Renal cortical epithelial cell (primary cell): ENCODE measurements around the gene ST7L. TPM values are rescaled to one million over a fixed set of nuclear protein-coding genes. Genes with fewer than 3 reads are reported as not detected.

Experiments
- DNase-seq: peaks from one replicate; pipeline ENCODE4 v3.0.0-alpha.2; 2011; ENCODE audit warnings: low read depth
- total RNA-seq: library from RNA; depleted of rRNA; stranded (reverse); fragments of >200 nt; gene quantifications from 2 replicates; pipeline ENCODE4 v1.2.3, GENCODE V29; 2014

The ST7L gene
- total RNA-seq, 1 donor from 2014 or later: 14.8 TPM

DNA sequence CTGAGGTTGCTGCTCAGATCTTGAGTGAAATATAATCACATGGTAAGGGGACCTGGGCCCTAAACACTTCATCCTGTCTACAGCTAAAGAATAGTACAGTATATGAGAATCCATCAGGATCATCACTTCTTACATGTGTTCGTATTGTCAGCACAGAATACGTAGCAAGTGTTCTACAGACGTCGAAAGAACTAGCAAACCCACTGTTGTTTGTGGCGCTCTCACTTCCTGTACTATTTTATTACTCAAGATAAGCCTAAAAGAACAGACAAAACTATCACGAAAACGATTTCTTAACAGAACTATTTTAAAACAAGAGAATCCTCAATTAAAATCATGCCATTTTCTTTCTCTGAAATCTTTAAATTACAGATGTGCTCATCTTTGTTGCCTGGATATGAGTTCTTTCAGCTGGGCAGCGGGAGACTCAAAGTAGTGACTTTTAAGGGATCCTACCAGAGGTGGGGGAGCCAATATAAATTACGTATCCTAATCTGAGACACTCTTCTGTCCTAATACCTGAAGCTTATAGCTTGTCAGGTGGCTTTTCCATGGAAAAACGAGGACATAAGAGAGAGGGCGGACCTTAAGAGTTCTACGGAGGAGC lies 724 bp downstream of the ST7L start:
- DNase-seq: no peak

DNA sequence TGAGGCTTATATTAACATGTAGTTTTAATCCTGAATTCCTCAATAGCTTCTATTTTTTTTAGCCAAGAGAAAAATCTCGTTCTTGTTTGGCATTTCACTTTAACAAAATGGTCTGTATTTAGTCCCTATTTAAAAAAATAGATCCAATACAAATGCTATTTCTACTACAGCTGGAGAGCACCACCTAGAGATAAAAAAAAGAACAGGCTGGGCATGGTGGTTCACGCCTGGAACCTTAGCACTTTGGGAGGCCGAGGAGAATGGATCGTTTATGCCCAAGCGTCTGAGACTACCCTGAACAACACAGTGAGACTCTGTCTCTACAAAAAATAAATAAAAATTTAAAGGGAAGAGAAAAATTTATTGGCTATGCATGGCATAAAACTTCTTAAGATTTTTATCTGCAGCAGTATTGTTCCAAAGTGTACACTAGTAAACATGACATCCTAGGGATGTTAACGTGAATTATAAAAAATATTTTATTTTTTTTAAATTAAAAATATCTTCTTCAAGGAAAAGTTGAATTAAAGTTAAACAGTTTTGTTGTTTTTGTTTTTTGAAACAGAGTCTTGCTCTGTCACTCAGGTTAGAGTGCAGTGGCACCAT lies 4.4 kb downstream of the ST7L start:
- DNase-seq: peak; percentile 60

DNA sequence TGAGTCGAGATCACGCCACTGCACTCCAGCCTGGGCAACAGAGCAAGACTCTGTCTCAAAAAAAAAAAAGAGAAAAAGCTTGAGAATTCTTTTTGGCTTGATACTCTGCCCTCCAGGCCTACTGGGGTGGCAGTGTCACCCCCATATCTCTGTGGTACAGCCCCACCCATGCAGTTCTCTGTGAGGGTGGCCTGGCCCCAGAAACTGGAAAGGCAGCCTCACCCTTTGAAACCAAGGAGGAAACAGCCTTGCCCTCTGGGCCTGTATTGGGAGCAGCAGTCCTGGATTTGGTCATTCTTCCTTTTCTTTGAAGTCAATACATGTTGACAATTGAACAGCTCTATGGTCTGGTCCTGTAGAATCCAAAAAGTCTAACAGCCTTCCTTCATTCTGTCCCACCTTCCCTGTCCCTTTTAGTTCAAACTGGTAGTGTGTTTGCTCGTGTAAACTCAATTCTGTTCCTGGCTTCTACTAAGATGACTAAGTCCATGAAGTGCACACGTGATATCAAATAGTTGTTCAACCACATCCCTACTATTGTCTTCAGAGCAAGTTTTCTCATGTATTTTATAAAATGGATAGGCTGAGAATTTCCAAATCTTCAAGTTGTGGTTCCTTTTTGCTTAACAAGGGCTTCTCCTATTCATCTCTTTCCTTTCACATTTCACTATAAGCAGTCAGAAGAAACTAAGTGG lies 13.2 kb downstream of the ST7L start:
- DNase-seq: no peak

DNA sequence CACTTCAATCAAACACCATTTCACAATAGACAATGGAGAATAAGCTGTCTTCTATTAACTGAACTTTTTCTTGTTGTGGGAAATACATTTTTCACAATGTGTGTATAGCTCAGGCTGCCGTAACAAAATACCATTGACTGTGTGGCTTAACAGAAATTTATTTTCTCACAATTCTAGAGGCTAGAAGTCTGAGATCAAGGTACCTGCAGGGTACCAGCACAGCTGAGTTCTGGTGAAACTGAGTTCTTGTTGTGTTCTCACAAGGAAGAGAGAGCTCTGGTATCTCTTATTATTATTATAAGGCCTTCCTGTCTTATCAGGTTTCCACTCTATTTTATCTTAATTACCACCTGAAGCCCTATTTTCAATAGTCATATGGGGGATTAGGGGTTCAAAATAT lies 15.4 kb downstream of the ST7L start:
- no peak for DNase-seq

DNA sequence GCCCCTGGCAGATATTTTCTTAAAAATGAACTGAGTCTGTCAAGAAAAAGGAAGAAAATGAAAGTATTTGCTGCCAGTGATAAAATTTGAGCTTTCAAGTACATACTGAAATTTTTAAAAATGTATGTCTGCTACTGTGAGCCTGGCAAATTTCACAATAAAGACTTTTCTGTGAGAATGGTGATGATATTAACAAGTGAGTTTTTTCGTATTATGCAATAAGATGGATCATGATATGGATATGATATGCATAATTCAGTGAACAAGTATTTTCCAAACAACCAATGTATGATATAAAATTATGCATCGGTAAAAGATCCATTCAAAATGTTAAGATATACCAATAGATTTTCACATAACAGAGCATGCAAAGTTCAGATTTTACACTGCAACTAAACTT lies 15.9 kb downstream of the ST7L start:
- no peak for DNase-seq

DNA sequence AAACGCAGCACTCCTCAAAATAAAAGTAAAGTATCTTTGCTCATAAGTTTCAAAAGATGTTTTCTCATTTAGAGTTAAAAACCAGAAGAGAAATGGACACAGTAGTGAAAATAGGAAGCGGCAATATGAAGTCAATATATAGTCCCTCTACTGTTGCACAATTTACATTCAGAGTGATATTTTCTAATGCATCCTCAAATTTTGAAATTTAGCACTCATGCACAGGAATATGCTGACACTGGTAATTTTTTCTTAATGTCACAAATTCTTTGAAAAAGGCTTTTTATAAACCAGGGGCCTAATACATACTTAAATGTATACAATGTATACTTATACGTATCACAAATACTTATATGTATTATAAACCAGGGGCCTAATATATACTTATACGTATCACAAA lies 19.5 kb downstream of the ST7L start:
- no peak for DNase-seq

DNA sequence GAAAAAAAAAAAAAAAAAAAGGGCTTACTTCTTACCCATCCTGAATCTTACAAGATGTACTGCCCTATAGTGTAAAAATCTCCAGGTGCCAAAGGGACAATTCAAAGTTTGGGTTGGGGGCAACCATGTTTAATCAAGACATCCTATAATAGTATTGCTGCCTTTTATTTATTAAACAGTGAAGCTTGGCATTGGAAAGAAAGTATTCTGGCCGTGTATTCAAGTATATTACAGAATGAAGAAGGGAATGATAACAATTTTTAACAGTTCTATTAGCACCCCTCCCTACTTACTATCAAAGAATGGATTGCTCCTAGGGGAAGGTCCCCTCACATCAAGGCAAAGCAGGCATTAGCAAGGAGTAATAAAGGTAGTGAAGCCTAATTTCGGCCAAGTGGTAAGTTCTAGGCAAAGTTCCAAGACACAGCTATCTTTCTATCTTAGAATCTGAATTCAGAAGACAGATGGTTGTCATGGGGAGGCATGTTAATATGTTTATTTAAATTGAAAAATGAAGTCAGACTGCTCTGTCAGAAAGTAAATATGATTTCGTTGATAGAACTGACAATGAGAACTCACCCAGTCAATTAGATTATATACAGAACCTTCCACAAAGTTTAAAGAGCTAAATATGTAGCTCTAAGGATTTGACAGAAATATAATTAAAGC lies 24.6 kb downstream of the ST7L start:
- no peak for DNase-seq

DNA sequence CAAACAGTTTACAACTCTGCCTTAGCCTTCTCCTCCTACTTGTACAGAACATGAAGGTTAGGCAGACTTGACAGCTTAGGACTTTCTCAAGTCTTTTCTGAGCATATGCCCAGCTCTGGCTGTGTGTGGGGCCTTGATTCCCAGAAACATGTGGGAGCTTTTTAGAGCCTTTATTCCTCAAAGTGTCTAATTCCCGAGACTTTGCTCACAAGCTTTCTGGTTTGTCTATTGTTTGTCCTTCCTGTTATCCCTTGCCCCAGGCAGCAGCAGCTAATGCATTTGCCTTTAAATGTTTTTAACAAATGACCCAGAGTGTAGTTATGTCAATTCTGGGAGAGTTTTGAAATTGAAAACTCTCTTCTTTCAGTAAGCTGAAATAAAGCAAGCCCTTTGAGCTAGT lies 29.2 kb downstream of the ST7L start:
- DNase-seq: no peak

DNA sequence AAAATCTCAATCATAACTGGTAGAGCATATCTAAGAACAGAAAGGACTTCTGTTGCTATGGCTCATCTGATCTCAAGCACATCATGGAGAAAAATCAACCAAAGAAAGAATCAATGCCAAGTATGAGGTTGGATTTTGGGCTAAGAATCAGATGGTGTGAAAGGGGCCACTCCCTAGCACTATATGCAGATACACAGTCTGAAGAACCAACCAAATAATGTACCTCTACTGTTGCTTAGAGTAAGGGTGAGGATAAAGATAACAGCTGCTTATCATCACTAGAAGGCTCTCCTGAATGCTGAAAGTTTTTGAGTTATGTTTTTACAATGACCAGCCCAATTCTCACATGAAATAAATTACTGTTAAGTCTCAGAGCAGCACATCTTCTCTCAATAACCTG lies 35.6 kb downstream of the ST7L start:
- DNase-seq: no peak

DNA sequence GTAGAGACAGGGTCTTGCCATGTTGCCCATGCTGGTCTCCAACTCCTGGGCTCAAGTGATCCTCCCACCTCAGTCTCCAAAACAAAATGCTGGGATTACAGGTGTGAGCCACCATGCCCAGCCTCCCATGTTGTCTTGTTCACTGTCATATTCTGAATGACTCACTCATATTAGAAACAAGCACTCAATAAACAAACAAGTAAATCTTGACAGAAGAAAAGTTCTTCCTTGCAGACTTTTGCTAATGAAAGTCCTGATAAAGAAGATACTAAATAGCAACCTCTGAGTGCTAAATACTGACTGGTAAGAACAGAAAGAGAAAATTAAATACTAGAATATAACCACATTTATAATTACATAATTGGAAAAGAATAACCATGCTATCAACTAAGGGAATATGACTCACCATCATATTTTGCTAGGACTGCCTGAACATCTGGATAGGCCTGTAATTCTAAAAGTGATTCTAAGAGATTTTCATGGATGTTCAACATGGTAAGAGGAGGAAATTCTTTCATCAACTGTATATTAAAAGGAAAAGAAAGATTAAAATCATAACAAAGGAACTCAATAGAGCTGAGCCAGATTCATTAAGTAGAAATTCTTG lies 37.3 kb downstream of the ST7L start:
- no peak for DNase-seq

DNA sequence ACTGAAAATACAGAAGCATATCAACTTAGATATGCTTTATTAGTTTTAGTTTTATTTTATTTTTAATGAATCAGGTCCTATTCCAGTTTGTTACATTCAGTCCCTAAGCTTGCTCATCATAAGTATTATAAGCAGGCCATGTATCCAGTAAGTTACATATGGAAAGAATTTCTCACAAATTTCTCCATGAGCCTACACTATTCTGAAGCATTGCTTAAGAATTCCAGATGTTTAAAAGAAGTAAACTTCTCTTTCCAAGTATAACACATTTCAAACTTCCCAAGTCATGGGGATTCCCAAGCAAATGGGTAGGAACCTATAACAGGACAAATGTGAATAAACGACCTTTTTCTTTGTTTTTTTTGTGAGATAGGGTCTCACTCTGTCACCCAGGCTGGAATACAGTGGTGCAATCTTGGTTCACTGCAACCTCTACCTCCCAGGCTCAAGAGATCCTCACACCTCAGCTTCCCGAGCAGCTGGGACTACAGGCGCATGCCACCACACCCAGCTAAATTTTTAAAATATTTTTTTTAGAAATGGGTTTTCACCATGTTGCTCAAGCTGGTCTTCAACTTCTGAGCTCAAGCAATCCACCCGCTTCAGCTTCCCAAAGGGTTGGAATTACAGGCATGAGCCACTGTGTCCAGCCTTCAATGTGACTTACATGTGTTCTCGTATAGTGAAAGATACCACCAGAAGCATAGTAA lies 39.0 kb downstream of the ST7L start:
- no peak for DNase-seq

DNA sequence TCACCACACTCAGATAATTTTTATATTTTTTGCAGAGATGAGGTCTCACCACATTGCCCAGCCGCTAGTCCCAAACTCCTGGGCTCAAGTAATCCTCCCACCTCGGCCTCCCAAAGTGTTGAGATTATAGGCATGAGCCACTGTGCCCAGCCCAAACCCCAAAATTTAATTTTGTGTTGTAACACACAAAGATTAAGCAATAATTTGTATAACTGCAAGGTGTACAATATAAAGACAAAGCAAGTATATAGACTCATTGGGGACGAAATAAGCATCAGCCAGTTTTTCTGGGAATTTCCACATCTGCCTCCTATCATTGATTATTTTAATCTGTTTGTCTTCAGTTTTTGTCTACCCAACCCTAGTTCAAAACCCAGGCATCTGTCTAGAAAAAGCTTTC lies 42.7 kb downstream of the ST7L start:
- no peak for DNase-seq

DNA sequence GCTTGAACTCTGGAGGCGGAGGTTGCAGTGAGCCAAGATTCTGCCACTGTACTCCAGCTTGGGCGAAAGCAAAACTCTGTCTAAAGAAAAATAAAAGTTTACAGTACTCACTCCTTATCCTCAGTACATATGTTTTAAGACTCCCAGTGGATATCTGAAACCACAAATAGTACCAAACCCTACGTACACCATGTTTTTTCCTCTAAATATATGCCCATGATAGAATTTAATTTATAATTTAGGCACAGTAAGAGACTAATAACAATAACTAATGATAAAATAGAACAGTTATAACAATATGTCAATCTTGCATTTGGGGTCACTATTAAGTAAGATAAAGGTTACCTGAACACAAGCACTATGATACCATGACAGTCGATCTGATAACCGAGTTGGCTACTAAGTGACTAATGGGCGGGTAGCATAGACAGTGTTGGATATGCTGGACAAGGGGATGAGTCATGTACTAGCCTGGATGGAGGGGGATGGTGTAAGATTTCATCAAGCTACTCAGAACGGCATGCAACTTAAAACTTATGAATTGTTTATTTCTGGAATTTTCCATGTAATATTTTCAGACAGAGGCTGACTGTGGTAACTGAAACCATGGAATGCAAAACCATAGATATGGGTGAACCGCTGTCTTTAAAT lies 43.7 kb downstream of the ST7L start:
- DNase-seq: peak; percentile 48

DNA sequence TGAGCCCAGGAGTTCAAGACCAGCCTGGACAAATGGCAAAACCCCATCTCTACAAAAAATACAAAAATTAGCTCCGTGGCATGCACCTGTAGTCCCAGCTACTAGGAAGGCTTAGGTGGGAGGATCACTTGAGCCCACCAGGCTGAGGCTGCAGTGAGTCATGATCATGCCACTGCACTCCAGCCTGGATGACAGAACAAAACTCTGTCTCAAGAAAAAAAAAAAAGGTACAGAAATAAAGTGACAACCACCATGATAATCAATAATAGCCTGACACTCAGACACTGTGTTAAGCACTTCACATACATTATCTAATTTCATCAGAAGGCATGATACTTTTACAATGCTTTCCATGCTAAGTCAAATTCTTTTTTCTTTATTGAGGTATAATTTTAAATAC lies 53.1 kb downstream of the ST7L start:
- no peak for DNase-seq

DNA sequence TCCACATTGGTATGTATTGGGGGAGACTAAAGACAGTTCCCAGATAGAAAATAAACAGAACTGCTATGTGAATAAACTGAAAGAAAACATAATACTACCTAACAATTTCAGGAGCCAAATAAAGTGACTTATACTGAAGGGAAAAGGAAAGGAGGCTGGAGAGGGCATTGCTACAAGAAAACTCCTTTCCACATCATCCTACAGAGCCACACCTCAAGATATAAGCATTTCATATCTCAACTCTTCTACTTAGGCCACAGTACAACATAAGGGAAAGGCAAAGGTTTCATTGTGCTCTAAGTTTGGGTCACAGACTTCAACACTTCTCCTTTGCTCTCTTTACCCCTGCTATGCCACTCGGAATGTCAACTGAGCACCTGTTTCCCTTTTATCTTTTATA lies 54.9 kb downstream of the ST7L start:
- no peak for DNase-seq

DNA sequence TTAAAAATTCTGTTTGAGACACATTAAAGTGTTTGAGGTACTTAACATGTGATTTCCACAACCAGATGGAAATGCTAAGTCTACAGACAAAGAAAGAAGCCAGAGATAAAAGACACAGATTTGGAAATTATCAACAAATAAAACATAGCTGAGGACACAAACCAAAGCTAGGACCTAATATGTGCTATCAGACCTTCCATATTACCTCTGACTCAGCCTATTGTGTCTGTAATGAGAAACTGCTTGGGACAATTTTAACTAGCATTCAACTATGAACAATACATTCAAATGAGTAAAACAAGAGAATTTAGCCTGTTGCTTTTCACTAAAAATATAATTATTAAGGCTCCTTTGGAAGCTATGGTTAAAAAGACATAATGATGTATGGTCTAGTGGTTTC lies 55.6 kb downstream of the ST7L start:
- peak; percentile 24 for DNase-seq

DNA sequence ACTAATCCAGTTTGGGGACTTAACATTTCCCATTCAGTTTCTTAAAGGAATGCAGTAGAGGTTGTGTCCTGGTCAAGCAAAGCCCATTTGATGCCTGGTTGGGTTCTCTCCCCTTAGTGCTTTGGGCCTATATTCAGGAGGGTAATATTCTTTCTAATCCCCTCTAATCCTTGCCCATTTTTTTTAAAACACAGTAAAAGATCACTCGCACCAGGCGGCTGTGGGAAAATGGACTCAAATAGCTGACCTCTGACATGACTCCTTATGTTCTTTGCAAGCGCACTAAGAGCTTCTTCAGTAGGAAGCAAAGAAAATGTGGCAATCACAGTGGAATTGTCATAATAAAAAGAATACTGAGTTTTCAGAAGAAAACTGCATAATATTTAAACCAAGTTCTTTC lies 60.3 kb downstream of the ST7L start:
- no peak for DNase-seq

DNA sequence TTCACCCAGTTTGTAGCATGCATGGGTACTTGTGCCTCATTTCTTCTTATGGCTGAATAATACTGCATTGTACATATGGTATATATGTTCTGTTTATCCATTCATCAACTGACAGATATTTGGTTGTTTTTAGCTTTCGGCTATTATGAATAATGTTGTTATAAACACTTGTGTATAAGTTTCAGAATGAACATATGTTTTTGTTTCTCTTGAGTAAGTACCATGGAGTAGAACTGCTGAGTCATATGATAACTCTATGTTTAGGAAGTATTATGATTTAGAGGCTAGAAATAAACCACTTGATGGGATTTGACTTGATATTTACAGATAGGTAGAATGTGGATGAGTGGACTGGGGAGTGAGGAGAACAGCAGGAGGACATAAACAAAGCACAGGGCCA lies 61.6 kb downstream of the ST7L start:
- DNase-seq: no peak

DNA sequence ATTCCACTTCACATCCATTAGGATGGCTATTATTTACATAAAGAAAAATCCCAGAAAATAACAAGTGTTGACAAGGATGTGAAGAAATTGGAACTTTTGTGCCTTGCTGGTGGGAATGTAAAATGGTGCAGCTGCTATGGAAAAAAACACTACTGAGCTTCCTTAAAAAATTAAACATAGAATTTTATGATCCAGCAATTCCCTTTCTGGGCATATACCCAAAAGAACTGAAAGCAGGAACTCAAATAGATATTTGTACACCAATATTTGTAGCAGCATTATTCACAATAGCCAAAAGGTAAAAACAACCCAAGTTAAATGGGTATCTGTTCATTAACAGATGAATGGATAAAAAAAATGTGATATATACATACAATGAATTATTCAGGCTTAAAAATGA lies 64.5 kb downstream of the ST7L start:
- DNase-seq: no peak

DNA sequence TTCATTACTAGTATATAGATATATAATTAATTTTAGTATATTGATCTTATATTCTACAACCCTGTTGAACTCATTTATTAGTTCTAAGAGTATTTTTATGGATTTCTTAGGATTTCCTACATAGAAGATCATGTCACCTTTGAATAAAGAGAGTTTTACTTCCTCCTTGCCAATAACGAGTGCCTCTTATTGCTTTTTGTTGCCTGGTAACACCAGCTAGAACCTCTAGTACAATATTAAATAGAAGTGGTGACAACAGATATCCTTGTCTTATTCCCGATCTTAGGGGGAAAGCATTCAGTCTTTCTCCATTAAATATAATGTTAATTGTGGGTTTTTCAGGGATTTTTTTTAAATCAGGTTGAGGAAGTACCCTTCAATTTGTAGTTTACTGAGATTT lies 69.4 kb downstream of the ST7L start:
- DNase-seq: no peak

DNA sequence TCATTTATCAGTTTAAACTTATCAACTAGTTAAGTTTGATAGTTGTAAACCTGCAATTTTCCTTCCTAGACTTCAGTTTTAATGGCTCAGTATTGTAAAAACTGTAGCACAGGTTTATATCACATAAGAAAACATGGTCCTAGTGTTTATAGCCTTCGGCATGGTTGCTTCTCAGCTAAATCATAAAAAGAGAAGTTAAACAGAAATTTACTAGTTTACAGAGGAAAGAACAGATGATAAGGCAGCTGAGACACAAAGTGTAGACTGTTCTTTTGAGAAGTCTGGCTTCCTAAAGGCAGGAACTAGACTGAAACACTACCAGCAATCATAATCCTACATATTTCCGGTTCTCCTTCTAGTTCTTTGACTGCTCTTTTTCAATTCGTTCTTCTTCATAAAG lies 70.4 kb downstream of the ST7L start:
- DNase-seq: no peak
